KMS-11 (cell line): ENCODE data around the gene PPP1R12B.
"Not testable (repeated sequence)": the region's sequence is repeated elsewhere in the genome, so short reads cannot be mapped to it uniquely, and the experiment has no call there.

Experiments used
- H2AFZ ChIP-seq: fragments of 200-600 bp; sonication (generic); 2 replicates; pipeline ENCODE4 v1.6.1; 2016; ENCODE audit warnings: antibody characterized with exemption, mixed run types, low read depth
- H3K27ac ChIP-seq: fragments of 200-600 bp; sonication (generic); 2 replicates; pipeline ENCODE4 v1.6.1; 2016; ENCODE audit warnings: mild to moderate bottlenecking, mixed run types
- H3K27me3 ChIP-seq: fragments of 200-600 bp; sonication (generic); 2 replicates; pipeline ENCODE4 v1.6.1; 2017; ENCODE audit warnings: mild to moderate bottlenecking, low read depth, mixed run types, moderate library complexity; ENCODE audit not compliant: insufficient read depth
- H3K36me3 ChIP-seq: fragments of 200-600 bp; sonication (generic); 2 replicates; pipeline ENCODE4 v1.6.1; 2017; ENCODE audit warnings: mild to moderate bottlenecking, mixed run types; ENCODE audit not compliant: insufficient read depth
- H3K4me1 ChIP-seq: fragments of 200-600 bp; sonication (generic); 2 replicates; pipeline ENCODE4 v1.6.1; 2016; ENCODE audit warnings: mild to moderate bottlenecking, low read depth, mixed run types; ENCODE audit not compliant: poor library complexity, severe bottlenecking
- H3K4me2 ChIP-seq: fragments of 200-600 bp; sonication (generic); 2 replicates; pipeline ENCODE4 v1.7.0; 2016; ENCODE audit warnings: mild to moderate bottlenecking, mixed run types
- H3K4me3 ChIP-seq: fragments of 200-600 bp; sonication (generic); IDR thresholded peaks from 2 replicates; pipeline ENCODE4 v1.6.1; 2017; ENCODE audit warnings: low read depth, low read length, mixed read lengths; ENCODE audit not compliant: insufficient read depth
- H3K79me2 ChIP-seq: fragments of 200-600 bp; sonication (generic); 2 replicates; pipeline ENCODE4 v1.6.1; 2016; ENCODE audit warnings: low read depth, mixed run types; ENCODE audit not compliant: insufficient read depth
- H3K9ac ChIP-seq: fragments of 200-600 bp; sonication (generic); 2 replicates; pipeline ENCODE4 v1.6.1; 2016; ENCODE audit warnings: mild to moderate bottlenecking, mixed run types
- H4K20me1 ChIP-seq: fragments of 200-600 bp; sonication (generic); 2 replicates; pipeline ENCODE4 v1.6.1; 2016; ENCODE audit warnings: mild to moderate bottlenecking, mixed run types; ENCODE audit not compliant: insufficient read depth
- CTCF ChIP-seq: fragments of 200-600 bp; sonication (generic); conservative IDR thresholded peaks from 2 replicates; pipeline ENCODE4 v1.6.1; 2017; ENCODE audit warnings: low read depth, mild to moderate bottlenecking, antibody characterized with exemption, low read length, moderate library complexity, mixed read lengths

The PPP1R12B gene

DNA sequence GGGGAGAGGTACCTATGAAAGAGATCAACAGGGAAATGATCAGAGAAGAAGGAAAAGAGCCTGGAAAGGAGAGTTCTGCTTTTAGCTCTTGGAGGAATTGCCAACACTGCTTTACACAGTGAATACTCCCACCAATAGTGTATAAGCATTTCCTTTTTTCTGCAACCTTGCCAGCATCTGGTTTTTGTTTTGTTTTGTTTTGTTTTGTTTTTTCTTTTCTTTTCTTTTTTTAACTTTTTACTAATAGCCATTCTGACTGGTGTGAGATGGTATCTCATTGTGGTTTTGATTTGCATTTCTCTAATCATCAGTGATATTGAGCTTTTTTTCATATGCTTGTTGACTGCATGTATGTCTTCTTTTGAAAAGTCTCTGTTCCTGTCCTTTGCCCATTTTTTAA is 165.4 kb downstream of the PPP1R12B start:
- H3K4me1 ChIP-seq, H3K27ac ChIP-seq, H2AFZ ChIP-seq, H3K27me3 ChIP-seq, H3K4me2 ChIP-seq, H3K79me2 ChIP-seq, H3K9ac ChIP-seq, H3K36me3 ChIP-seq, H4K20me1 ChIP-seq, H3K4me3 ChIP-seq: not testable (repeated sequence)

DNA sequence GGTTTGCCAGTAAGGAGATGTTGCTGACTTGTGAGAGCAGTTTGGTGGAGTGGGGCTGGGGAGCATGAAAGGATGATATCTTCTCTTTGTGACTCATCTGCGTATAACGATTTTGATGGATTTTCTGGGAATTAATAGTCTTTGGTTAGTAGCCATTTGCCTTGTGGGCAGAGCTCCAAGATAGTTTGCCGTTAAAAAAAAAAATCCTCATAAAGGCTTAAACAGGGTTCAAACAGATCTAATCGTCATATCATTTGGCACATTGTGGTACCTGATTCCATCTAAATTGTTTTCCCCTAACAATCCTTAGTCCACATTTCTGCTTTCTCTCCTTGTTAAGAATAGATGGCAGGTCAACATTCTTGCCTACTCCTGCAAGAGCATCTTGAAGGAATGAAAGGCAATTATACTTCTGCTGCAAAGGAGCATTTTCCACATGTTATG is 168.0 kb downstream of the PPP1R12B start:
- Histone ChIP-seq H3K27me3 (no peaks in the 10 kb centered on the region), H3K79me2 (no peaks in the 10 kb centered on the region), H3K4me3 (no peak overlapping the region), H4K20me1 (no peaks in the 10 kb centered on the region), H3K9ac (no peak overlapping the region), H3K27ac (no peak overlapping the region), H3K4me2 (no peak overlapping the region), H3K36me3 (no peaks in the 10 kb centered on the region), H3K4me1 (peaks cover 4% of the 10 kb centered on the region), H2AFZ (no peak overlapping the region)
- no peak for TF ChIP-seq CTCF

DNA sequence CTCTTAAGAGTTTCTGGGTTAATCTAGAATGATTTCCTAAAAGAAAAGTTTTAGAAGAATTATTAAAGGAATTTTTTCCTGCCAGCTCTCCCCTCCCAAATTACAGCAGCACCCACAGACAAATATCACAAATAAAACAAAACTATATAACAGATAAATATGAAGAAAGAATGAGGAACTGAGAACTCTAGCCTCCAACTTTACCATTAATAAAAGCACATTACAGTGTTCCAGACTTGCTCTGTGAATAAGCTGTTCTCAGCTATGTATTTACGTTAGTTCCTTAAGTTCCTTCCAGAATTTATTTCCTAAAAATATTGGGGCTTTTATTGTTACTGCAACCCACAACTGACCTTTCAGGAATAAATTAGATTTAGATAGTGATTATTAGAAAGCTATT is 168.6 kb downstream of the PPP1R12B start:
- not testable (repeated sequence) for H3K4me3 ChIP-seq, H3K4me2 ChIP-seq, H4K20me1 ChIP-seq, H3K4me1 ChIP-seq, H3K36me3 ChIP-seq, H3K27ac ChIP-seq, H3K9ac ChIP-seq, H3K27me3 ChIP-seq, H3K79me2 ChIP-seq, H2AFZ ChIP-seq

GRCh38 chr1:202518180-202518579 is 169.7 kb downstream of the PPP1R12B start:
- H3K4me1 ChIP-seq, H3K4me3 ChIP-seq, H2AFZ ChIP-seq, H3K9ac ChIP-seq, H3K27ac ChIP-seq, H3K27me3 ChIP-seq, H4K20me1 ChIP-seq, H3K79me2 ChIP-seq, H3K4me2 ChIP-seq, H3K36me3 ChIP-seq: not testable (repeated sequence)

- H3K79me2 ChIP-seq, H2AFZ ChIP-seq, H4K20me1 ChIP-seq, H3K4me2 ChIP-seq, H3K27ac ChIP-seq, H3K9ac ChIP-seq, H3K27me3 ChIP-seq, H3K36me3 ChIP-seq, H3K4me3 ChIP-seq, H3K4me1 ChIP-seq: not testable (repeated sequence)
Observed at GRCh38 chr1:202518905-202519304, 170.4 kb downstream of the PPP1R12B start.

DNA sequence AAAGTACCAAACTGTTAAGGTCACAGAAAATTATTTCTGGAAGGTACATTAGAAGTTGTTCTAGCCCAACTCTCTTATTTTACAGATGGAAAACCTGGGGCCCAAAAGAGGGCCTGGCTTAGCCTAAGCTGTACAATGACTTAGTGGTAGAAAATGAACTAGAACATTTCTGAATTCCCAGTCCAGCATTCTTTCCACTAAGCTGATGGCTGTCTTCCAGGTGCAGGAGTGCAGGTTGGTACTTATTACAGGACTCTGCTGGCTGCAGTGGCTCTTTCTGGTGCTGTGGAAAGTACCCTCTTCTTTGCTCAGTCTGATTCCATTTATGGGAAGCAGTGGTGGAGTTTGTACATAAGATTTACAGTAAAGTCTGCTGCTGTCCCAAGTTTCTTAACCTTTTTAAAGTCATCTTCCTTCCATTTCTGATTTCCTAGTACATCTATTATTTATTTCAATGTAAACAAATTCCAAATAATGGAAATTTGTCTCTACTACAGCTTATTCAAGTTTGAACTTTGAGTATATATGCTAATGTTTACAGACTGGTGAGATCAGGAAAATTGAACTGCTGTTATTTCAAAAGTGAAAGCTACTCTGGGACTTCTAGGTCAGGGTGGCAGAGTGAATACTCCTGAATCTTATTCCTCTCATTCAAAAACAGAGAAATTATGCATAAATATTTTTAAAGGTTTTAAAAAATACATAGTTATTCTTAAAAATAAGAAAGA is 171.8 kb downstream of the PPP1R12B start:
- H3K27me3 ChIP-seq, H3K4me3 ChIP-seq, H4K20me1 ChIP-seq, H3K9ac ChIP-seq, H3K79me2 ChIP-seq, H3K27ac ChIP-seq, H2AFZ ChIP-seq, H3K4me1 ChIP-seq, H3K4me2 ChIP-seq, H3K36me3 ChIP-seq: not testable (repeated sequence)

DNA sequence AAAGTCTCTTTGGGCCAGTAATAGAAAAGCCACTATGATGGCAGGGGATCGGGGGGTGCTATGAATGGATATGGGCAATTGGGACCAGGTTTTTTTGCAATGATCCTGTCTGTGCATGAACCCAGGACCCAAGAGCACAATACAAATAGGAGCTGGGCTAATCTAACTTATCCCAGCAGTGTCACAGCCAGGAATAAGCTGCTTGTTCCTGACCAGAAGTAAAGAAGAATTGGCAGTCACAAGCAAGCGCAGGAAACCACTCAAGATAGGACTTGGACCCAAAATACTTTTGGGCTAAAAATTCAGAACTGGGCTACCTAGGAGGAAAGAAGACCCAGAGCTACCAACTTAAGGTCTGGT is 172.3 kb downstream of the PPP1R12B start:
- H3K27ac ChIP-seq, H3K4me3 ChIP-seq, H3K4me2 ChIP-seq, H3K79me2 ChIP-seq, H4K20me1 ChIP-seq, H3K27me3 ChIP-seq, H3K9ac ChIP-seq, H2AFZ ChIP-seq, H3K36me3 ChIP-seq, H3K4me1 ChIP-seq: not testable (repeated sequence)

DNA sequence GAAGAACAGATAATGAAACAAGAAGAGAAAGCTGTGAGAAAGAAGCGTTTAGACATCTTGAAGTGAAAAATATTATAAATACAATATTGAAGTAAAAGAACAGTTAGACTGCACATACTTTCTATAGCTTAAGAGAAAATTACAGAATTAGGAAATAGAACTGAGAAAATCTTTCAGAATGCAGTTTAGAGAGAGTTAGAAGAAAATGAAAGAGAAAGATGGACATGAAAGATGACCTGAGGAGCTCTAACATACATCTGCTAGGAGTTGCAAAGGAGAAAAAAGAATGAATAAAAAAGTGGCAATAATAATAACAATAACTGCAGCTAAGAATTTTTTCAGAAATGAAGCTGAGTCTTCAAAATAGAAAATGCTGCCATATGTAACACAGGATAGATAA is 173.0 kb downstream of the PPP1R12B start:
- H3K27ac ChIP-seq, H3K4me2 ChIP-seq, H3K79me2 ChIP-seq, H3K9ac ChIP-seq, H3K36me3 ChIP-seq, H2AFZ ChIP-seq, H3K4me1 ChIP-seq, H4K20me1 ChIP-seq, H3K27me3 ChIP-seq, H3K4me3 ChIP-seq: not testable (repeated sequence)
